Activated naive CD8-positive, alpha-beta T cell treated with anti-CD3 and anti-CD28 coated beads for 36 hours (primary cell): ENCODE data around the gene ATOH7. TPM values are rescaled to one million over a fixed set of nuclear protein-coding genes. Genes with fewer than 3 reads are reported as not detected.
"Not testable (repeated sequence)": the region's sequence is repeated elsewhere in the genome, so short reads cannot be mapped to it uniquely, and the experiment has no call there.

Experiments
- DNase-seq: peaks from one replicate; pipeline ENCODE4 v3.0.0; 2021
- H3K27ac Mint-ChIP-seq: one replicate; pipeline ENCODE4 v1.8.0; 2022; ENCODE audit warnings: mild to moderate bottlenecking, moderate library complexity, mixed read lengths
- H3K27me3 Mint-ChIP-seq: one replicate; pipeline ENCODE4 v1.8.0; 2022; ENCODE audit warnings: mild to moderate bottlenecking, mixed read lengths
- H3K36me3 Mint-ChIP-seq: one replicate; pipeline ENCODE4 v1.8.0; 2021; ENCODE audit warnings: mild to moderate bottlenecking, mixed read lengths
- H3K4me1 Mint-ChIP-seq: one replicate; pipeline ENCODE4 v1.8.0; 2021; ENCODE audit warnings: mixed read lengths
- H3K4me3 Mint-ChIP-seq: one replicate; pipeline ENCODE4 v1.8.0; 2022; ENCODE audit warnings: mild to moderate bottlenecking, moderate library complexity, mixed read lengths
- H3K9me3 Mint-ChIP-seq: one replicate; pipeline ENCODE4 v1.8.0; 2022; ENCODE audit warnings: mixed read lengths
- total RNA-seq, 2 experiments: library from RNA; stranded (reverse); gene quantifications; one replicate each; pipeline ENCODE4 v1.2.3, GENCODE V29; 2021

The ATOH7 gene
- total RNA-seq: not detected

GRCh38 chr10:68231817-68232251 is at the start of gene ATOH7:
ATOH7 (minus strand) TSS chr10:68232113; CDS start chr10:68231677, 436 bp downstream.
- no peaks in the 10 kb centered on the region for H3K9me3 Mint-ChIP-seq
- H3K36me3 Mint-ChIP-seq: no peaks in the 10 kb centered on the region
- H3K4me1 Mint-ChIP-seq: peaks cover 8% of the 10 kb centered on the region
- H3K27ac Mint-ChIP-seq: no peak within 1 kb of the TSS
- H3K4me3 Mint-ChIP-seq: peak within 1 kb of the TSS; percentile 77
- DNase-seq: no peak
- peaks cover 43% of the 10 kb centered on the region for H3K27me3 Mint-ChIP-seq

DNA sequence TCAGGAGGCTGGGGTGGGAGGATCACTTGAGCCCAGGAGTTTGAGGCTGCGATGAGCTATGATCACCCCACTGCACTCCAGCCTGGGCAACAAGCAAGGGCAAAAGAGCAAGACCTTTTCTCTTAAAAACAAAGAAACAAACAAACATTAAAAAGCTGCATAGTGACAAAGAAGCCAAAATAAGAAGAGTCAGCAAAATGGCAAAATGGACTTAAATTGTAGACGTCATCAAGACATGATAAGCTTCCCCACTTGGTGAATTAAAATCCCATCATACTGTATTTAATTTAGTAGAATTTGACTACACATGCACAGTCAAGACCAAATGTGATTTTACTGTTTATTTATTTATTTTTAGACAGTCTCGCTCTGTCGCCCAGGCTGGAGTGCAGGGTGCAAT is 48.8 kb upstream of the ATOH7 start:
- H3K4me1 Mint-ChIP-seq: peaks cover 6% of the 10 kb centered on the region
- no peak overlapping the region for H3K4me3 Mint-ChIP-seq
- peaks cover 2% of the 10 kb centered on the region for H3K36me3 Mint-ChIP-seq

GRCh38 chr10:68278906-68279753 is 47.2 kb upstream of the ATOH7 start:
- H3K27ac Mint-ChIP-seq, H3K4me1 Mint-ChIP-seq, H3K4me3 Mint-ChIP-seq, DNase-seq, H3K27me3 Mint-ChIP-seq, H3K36me3 Mint-ChIP-seq: not testable (repeated sequence)
- peaks cover 15% of the 10 kb centered on the region for H3K9me3 Mint-ChIP-seq

More for the DNA sequence above, 48.8 kb upstream of the ATOH7 start:
- peaks cover 15% of the 10 kb centered on the region for H3K9me3 Mint-ChIP-seq
- H3K27ac Mint-ChIP-seq: no peak overlapping the region
- no peaks in the 10 kb centered on the region for H3K27me3 Mint-ChIP-seq
- no peak for DNase-seq

- H3K27me3 Mint-ChIP-seq, DNase-seq, H3K4me1 Mint-ChIP-seq, H3K36me3 Mint-ChIP-seq, H3K27ac Mint-ChIP-seq, H3K4me3 Mint-ChIP-seq: not testable (repeated sequence)
- peaks cover 15% of the 10 kb centered on the region for H3K9me3 Mint-ChIP-seq
Observed at GRCh38 chr10:68277814-68278213, 45.9 kb upstream of the ATOH7 start.

GRCh38 chr10:68276224-68276623 is 44.3 kb upstream of the ATOH7 start:
- Mint-ChIP-seq H3K27ac (no peak overlapping the region), H3K4me1 (no peaks in the 10 kb centered on the region), H3K36me3 (peaks cover 2% of the 10 kb centered on the region), H3K27me3 (no peaks in the 10 kb centered on the region), H3K4me3 (no peak overlapping the region), H3K9me3 (peaks cover 15% of the 10 kb centered on the region)
- no peak for DNase-seq

DNA sequence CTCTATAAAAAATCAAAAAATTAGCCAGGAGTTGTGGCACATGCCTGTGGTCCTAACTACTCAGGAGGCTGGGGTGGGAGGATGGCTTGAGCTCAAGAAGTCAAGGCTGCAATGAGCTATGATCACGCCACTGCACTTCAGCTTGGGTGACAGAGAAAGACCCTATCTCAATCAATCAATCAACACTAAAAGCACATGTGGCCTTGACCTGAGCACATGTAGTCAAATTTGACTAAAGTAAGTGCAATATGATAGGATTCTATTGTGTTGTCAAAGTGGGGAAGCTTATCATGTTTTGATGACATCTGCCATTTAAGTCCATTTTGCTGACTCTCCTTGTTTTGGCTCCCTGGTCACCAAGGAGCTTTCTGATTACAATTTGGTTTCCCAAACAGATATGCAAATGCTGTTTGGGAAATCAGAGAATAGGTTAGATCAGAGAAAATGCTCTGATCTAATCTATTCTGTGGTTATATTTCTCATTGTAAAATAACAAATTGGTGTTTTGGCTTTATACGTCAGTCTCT is 43.8 kb upstream of the ATOH7 start:
- Mint-ChIP-seq H3K4me1 (no peaks in the 10 kb centered on the region), H3K9me3 (peaks cover 15% of the 10 kb centered on the region), H3K27me3 (no peaks in the 10 kb centered on the region), H3K27ac (no peak overlapping the region), H3K4me3 (no peak overlapping the region), H3K36me3 (peaks cover 2% of the 10 kb centered on the region)
- no peak for DNase-seq

GRCh38 chr10:68272833-68273232 is 40.9 kb upstream of the ATOH7 start:
- Mint-ChIP-seq H3K36me3 (peaks cover 2% of the 10 kb centered on the region), H3K27me3 (no peaks in the 10 kb centered on the region), H3K9me3 (peaks cover 11% of the 10 kb centered on the region), H3K4me3 (no peak overlapping the region), H3K4me1 (no peaks in the 10 kb centered on the region), H3K27ac (no peak overlapping the region)
- no peak for DNase-seq

DNA sequence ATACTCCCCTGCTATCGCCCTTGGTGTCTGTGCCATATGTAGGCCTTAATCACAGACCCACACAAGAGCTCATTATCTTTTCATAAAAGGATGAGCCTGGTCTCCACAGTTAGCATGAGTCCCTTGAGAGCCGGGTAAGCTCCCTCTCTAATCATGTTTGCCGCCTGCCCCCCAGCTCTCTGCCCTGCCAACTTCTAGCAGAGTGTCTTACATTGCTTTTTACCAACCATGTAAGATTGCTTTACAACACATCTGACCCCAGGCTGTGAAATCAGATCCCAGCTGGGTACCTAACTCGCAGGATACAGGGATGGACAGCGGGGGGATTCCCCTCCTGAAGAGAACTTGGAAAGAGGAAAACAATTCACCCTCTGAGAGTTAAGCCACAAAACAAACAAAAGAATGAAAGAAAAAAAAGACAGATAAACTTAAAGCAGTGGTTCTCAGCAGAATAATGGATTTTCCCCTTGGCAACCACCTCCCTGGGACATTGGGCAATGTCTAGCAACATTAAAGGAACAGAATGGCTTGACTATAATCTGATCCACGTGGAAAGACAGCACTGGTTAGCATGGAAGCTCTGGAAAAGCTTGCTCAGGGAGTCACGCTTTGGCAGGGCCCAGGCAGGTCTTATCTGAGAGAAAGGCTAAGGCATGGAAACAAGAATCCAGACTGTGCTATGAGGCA is 39.4 kb upstream of the ATOH7 start:
- Mint-ChIP-seq H3K4me1 (no peaks in the 10 kb centered on the region), H3K36me3 (no peaks in the 10 kb centered on the region), H3K4me3 (no peak overlapping the region), H3K27me3 (no peaks in the 10 kb centered on the region), H3K9me3 (peaks cover 3% of the 10 kb centered on the region), H3K27ac (no peak overlapping the region)
- no peak for DNase-seq

DNA sequence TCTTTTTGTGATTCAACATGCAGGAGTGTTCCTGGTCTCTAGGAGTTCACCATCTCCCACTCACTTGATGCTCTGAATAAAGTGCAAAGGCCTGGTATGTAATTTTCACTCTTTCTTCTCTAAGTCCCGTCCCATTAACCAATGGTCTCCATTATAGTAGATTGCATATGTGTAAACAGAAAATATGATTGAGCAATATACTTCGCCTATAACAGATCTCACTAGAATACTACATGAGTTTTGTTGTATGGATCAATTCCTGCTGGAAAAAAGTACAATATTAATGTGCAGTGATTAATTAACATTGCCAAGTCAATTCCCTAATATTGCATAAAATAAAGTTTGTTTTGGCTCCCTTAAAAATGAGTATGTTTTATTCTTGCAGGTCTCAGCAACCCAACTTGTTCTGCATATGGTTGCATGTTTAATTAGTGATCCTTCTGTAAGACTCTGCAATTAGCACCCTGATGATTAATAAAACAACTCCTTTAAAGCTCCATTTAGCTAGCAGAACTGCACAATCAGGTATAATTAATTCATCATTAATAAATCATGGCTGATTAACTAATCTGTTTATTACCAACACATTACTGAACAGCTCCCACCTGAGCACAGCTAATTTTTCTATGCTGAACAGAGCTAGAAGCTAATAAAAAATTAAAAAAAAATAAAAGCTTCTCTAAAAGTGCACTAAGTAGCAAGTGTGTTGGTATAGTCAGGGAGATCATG is 37.8 kb upstream of the ATOH7 start:
- Mint-ChIP-seq H3K36me3 (no peaks in the 10 kb centered on the region), H3K4me3 (no peak overlapping the region), H3K27me3 (no peaks in the 10 kb centered on the region), H3K9me3 (no peaks in the 10 kb centered on the region), H3K4me1 (no peaks in the 10 kb centered on the region), H3K27ac (no peak overlapping the region)
- no peak for DNase-seq

DNA sequence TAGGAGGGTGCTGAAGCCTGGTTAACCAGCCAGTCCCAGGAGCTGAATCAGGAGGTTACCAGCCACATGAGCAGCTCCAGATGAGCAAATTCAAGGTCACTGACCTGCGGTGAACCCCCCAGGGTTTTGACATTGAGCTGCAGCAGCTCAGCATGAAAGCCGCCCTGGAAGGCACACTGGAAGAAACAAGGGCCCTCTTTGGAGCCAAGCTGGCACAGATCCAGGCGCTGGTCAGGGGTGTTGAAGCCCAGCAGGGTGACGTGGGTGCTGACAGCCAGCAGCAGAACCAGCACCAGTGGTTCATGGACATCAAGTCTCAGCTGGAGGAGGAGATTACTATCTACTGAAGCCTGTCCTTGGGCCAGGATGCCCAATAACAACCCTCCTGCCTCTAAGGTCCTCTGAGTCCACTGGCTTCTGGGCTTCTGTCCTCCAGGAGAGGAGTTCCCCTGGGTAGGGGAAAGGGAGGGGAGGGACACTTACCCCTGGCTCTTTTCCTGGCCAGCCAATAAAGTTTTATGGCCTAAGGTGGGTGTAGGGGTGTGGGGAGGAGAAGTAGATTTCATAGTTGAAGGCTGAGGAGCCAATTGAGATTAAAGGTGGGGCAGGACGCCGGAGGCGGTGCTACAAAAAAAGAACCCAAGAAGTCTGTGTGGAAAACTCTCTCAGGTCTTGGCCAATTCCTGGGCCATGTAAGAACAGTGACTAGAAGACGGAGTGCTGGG is 29.4 kb upstream of the ATOH7 start:
- H3K36me3 Mint-ChIP-seq: no peaks in the 10 kb centered on the region
- no peak overlapping the region for H3K27ac Mint-ChIP-seq
- H3K9me3 Mint-ChIP-seq: peaks cover 4% of the 10 kb centered on the region
- no peak for DNase-seq
- H3K4me1 Mint-ChIP-seq: no peaks in the 10 kb centered on the region
- H3K4me3 Mint-ChIP-seq: no peak overlapping the region
- peaks cover 5% of the 10 kb centered on the region for H3K27me3 Mint-ChIP-seq

- Mint-ChIP-seq H3K9me3 (no peaks in the 10 kb centered on the region), H3K27ac (no peak overlapping the region), H3K36me3 (no peaks in the 10 kb centered on the region), H3K27me3 (peaks cover 5% of the 10 kb centered on the region), H3K4me1 (peaks cover 6% of the 10 kb centered on the region), H3K4me3 (no peak overlapping the region)
- no peak for DNase-seq
Observed at GRCh38 chr10:68253346-68253745, 21.4 kb upstream of the ATOH7 start.

- Mint-ChIP-seq H3K27me3 (no peaks in the 10 kb centered on the region), H3K36me3 (no peaks in the 10 kb centered on the region), H3K4me1 (peaks cover 7% of the 10 kb centered on the region), H3K27ac (no peak overlapping the region), H3K9me3 (no peaks in the 10 kb centered on the region), H3K4me3 (no peak overlapping the region)
- no peak for DNase-seq
Observed at GRCh38 chr10:68251625-68252495, 19.9 kb upstream of the ATOH7 start.

GRCh38 chr10:68251151-68251550 is 19.2 kb upstream of the ATOH7 start:
- Mint-ChIP-seq H3K4me1 (peaks cover 7% of the 10 kb centered on the region), H3K36me3 (no peaks in the 10 kb centered on the region), H3K27me3 (no peaks in the 10 kb centered on the region), H3K27ac (no peak overlapping the region), H3K9me3 (no peaks in the 10 kb centered on the region), H3K4me3 (no peak overlapping the region)
- no peak for DNase-seq

GRCh38 chr10:68249297-68249696 is 17.4 kb upstream of the ATOH7 start:
- peaks cover 7% of the 10 kb centered on the region for H3K4me1 Mint-ChIP-seq
- no peaks in the 10 kb centered on the region for H3K9me3 Mint-ChIP-seq
- no peak overlapping the region for H3K27ac Mint-ChIP-seq
- no peak for DNase-seq
- no peaks in the 10 kb centered on the region for H3K36me3 Mint-ChIP-seq
- H3K4me3 Mint-ChIP-seq: no peak overlapping the region
- no peaks in the 10 kb centered on the region for H3K27me3 Mint-ChIP-seq
